Eye (tissue), 1 donor: ENCODE measurements around the gene MYO5B.
"Not testable (repeated sequence)": the region's sequence is repeated elsewhere in the genome, so short reads cannot be mapped to it uniquely, and the experiment has no call there.

Source experiments
- DNase-seq: peaks from one replicate; pipeline ENCODE4 v3.0.0-alpha.2; 2015

MYO5B gene

DNA sequence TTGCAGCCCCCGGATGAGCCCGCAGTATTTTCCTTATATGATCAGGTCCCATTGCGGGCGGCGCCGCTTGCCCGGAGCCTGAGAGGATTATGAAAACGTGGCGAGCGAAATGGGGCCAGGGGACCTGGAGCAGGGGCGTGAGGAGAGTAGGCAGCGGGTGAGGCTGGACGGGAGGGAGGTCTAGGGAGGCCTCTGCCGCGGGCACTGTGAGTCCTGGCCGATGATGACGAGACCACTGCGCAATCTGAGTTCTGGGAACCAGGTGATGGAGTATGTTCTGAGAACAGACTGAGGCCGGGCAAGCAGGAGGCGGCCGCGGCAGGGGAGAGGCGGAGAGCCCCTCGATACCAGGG, 380.8 kb downstream of the MYO5B start:
- peak; percentile 92 for DNase-seq

DNA sequence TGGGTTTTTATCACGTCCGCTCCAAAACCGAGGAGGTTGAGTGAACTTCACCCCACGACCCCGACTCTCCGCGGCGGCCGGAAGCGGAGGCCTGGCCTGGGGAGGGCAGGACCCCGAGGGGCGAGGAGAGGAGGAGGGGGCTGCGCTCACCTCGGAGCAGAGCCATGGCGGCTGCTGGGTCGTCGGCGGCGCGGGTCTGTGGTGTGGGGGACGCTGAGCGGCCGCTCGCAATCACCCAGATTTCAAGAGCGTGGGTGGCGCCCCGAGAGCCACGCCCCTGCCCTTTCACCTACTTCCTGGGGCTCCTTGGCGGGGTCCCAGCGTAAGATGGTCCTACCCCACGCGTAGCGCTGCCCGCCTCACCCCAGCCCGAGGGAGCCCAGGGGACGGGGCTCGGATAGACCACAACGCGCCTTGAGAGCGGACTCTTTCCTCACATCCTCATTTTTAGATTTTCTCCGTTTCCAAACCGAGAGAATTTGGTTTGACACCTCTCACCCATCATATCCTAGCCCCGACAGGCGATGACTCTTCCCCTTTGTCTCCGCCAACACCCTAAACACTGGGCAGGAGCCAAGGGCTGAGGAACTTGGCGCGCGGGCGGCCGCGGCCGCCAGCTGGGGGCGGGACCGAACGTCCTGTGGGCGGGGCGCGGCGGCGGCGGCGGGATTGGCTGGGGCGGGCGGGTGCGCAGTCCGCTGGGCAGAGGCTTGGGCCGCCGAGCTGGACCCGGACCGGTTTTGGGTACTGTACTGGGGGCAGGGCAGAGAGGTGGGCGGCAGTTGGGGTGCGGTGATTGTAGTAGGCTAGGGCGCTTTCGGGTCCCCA, 381.4 kb downstream of the MYO5B start, which contains the start of gene ACAA2:
Gene ACAA2, minus strand, starts transcription at position 215 of the 828 bp plus-strand sequence. Its CDS starts 49 bp downstream, at position 166.
- DNase-seq = peak; percentile 95

DNA sequence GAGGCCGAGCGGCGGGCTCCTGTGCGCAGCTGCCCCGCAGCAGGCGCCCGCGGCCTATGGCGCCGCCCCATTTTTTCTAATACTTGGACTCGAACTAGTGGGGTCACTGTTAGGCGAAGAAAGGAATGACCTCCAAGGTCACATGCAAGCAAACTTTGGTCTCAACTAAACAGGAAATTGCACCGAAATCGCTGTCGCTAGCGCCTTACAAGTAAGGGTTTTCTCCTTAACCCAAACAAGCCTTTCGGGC, 382.0 kb downstream of the MYO5B start:
- no peak for DNase-seq

DNA sequence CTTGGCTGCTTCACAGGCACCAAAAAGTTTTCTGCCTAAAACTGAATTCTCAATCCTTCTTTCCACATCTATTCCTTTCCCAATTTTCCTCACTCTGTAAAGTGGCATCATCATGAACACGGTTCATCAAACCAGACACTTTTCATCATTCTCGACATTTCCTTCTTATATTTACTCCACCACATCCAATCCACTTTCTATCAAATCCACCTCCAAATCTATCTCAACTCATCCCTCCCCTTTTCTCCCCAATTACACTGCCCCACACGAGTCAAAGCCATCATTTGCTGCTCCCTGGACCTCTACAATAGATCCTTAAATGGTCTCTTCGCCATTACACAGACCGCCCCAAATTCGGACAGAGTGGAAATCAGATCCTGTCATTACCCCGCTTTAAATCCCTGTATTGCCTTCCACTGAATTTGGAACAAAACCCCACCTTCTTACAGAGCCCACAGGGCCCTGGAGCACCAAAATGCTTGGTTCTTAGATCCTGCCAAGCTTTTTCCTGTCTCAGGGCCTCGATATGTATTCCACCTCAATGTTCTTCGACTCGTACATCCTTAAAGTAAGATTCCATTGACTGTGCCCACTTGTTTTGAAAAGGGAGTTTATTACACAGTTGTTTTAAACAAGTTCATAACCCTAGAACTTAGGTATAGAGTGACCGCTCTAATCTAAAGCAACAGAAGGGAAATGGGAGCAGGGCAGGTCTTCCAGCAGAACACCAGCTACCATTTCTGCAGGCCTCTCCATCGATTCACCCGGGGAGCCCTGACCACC, 382.5 kb downstream of the MYO5B start:
- DNase-seq = peak; percentile 86

DNA sequence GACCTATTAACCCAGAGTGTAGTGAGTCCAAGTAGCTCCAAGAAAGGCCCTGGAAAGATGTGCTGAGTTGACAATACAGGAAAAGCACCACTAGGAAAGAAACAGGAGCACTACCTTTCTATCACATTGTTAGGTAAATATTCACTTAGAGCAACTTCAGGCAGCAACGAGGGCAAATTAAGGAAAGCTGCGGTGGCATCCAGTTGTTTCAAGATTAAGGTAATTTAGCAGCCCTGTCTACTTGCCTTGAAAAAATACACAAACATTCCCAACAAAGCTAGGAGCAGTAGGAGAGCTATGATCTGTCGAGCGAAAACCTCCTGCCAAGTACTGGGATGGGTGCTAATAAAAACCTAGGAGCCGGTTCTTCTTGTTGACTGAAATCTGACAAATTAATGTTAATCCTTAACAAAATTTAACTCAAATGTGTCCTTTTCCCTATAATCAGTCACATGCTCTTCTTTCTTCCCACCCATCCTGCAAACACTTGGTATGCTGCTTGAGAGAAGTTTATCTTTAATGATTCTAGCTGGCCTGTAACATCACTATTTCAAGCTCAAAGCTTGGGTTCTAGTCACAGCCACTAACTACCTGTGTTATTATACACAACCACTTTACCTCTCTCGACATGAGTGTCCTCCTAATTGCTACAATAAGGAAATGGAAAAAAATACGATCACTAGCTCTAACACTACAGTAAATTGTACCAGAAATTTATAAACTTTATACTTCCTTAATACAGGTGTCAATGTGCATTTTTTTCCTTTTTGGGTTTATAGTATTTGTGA, 383.6 kb downstream of the MYO5B start:
- peak; percentile 38 for DNase-seq

DNA sequence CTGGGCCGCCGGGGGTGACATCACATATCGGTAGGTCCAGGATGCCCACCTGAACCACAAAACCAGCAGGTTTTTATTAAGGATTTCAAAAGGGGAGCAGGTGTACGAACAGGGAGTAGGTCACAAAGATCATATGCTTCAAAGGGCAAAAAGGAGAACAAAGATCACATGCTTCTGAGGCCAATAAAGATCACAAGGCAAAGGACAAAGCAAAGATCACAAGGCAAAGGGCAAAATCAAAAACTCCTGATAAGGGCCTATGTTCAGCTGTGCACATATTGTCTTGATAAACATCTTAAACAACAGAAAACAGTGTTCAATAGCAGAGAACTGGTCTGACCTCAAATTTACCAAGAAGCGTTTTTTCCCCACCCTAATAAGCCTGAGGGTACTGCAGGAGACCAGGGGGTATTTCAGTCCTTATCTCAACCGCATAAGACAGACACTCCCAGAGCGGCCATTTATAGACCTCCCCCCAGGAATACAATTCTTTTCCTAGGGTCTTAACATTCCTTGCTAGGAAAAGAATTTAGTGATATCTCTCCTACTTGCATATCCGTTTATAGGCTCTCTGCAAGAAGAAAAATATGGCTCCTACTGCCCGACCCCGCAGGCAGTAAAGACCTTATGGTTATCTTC, 386.3 kb downstream of the MYO5B start:
- DNase-seq = not testable (repeated sequence)

DNA sequence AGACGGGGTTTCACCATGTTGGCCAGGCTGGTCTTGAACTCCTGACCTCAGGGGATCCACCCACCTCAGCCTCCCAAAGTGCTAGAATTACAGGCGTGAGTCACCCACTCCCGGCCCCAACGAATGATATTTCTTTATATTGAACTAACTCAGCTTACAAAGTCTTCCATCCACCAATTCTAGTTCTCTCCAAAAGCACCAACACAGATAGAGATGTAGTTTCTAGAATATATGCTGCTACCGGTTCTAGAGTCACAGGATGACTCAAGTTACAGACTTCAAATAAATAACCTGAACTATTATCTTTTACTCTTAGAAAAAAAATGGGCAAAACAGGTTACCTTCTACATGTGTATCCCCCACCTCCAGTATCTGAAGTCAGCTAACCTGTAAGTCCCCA, 390.9 kb downstream of the MYO5B start:
- DNase-seq = no peak

DNA sequence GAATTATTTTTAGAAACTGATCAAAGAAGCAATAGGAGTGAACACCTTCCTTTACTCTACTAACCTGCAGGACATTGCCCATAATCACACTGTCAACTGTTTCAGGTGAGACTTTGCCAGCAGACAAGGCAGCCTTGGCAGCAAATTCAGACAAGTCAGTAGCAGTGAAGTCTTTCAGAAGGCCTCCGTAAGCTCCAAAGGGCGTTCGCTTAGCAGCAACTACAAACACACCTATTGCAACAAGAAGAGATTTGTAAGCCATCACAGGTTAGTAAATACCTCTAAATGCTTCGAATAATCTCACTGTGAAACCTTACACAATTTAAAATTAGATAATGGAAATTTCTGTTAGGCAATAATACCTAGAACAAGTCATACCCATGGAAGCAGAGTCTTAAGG, 392.3 kb downstream of the MYO5B start:
- DNase-seq = no peak

DNA sequence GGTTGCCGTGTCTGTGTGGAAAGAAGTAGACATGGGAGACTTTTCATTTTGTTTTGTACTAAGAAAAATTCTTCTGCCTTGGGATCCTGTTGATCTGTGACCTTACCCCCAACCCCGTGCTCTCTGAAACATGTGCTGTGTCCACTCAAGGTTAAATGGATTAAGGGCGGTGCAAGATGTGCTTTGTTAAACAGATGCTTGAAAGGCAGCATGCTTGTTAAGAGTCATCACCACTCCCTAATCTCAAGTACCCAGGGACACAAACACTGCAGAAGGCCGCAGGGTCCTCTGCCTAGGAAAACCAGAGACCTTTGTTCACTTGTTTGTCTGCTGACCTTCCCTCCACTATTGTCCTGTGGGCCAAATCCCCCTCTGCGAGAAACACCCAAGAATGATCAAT, 394.5 kb downstream of the MYO5B start:
- not testable (repeated sequence) for DNase-seq

DNA sequence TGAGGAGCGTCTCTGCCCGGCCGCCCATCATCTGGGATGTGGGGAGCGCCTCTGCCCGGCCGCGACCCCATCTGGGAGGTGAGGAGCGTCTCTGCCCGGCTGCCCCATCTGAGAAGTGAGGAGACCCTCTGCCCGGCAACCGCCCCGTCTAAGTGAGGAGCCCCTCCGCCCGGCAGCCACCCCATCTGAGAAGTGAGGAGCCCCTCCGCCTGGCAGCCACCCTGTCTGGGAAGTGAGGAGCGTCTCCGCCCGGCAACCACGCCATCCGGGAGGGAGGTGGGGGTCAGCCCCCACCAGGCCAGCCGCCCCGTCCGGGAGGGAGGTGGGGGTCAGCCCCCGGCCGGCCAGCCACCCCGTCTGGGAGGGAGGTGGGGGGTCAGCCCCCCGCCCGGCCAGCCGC, 395.1 kb downstream of the MYO5B start:
- DNase-seq = not testable (repeated sequence)

DNA sequence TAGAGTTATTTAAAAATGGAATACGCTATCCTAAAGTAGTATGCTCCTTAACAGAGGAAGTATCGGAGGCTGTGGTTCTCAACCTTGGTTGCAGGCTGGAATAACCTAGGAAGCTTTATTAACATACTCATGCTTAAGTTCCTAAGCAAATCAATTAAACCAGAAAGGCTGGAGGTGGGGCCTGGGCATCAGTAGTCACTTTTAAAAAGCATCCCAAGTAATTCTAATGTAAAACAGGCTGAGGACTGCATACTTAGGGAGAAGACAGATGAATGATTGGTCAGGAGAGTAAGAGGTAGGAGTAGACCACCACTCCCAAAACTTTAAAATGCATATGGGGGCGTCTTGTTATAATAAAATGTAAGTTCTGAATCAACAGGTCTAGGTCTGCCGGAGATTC, 396.9 kb downstream of the MYO5B start:
- DNase-seq = no peak

DNA sequence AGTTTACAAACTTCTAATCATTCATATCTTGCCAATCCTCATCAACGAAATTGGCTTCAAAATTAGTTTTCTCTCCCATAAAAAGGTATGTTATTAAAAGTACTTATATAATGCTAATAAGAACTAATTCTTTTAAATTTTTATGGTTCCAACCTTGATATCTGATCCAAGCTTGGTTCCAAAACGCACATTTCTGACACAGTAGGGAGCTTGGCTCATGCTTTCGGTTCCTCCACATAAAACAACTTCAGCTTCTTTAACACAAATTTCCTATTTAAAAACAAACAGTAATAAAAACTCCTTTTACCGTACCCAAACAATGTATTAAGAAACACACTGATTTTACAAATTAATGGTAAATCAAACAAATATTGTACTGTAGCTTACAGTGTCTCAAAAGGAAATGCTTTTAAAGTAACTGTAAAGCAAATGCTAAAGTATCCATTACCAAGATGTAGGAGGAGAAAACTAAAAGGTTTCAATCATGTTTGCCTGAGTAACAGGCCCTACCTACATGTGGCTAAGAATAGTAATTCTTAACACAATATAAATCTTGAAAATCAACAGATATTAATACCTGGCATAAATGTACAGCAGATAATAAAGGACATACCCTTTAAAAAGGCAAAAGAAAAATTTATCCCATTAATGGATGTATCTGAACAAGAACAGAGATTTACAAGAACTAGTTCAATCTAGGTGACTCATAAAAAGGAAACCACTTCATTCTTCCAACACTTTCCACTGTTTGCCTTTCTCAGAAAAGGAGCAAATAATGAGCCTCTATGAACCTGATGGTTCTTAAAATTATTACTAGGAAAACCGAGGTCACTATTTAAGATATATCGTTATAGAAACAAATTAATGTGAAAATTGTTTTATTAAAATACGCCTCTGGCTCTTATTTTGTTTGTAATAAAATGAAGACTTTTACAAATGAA, 399.1 kb downstream of the MYO5B start:
- DNase-seq = no peak

DNA sequence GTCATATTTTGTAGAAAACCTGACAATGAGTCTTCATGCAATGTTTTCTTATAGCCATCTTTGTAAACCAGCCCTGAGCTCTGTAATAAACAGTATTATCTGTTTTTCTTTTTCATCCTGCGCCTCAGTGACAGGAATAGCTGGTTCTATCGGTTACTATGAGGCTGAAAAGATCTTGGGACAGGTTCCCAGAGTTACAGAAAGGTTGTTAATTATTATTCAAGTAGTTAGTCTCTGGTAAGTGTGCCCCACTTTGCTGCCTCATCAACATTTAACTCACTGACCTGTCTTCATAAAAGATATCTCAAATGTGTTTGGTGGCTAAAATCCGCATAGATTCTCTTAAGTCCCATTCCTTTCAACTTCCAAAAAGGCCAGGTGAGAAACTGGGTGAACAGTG, 400.2 kb downstream of the MYO5B start:
- DNase-seq = no peak

DNA sequence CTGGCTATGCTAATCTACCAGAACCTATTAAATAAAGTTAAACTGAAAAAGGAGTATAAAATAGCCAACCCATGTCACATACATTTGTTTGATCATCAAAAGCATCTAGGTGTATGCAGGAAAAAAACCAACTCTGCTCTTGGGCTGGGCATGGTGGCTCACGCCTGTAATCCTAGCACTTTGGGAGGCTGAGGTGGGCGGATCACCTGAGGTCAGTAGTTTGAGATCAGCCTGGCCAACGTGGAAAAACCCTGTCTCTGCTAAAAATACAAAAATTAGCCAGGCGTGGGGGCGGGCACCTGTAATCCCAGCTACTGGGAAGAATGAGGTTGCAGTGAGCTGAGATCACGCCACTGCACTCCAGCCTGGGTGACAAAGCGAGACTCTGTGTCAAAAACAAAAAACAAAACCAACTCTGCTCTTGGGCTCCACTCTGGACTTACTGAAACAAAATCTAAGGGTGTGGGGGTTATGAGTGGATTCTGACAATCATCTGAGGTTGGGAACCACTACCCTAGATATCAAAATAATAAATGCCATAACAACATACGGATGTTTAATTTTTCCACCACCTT, 405.3 kb downstream of the MYO5B start:
- not testable (repeated sequence) for DNase-seq

DNA sequence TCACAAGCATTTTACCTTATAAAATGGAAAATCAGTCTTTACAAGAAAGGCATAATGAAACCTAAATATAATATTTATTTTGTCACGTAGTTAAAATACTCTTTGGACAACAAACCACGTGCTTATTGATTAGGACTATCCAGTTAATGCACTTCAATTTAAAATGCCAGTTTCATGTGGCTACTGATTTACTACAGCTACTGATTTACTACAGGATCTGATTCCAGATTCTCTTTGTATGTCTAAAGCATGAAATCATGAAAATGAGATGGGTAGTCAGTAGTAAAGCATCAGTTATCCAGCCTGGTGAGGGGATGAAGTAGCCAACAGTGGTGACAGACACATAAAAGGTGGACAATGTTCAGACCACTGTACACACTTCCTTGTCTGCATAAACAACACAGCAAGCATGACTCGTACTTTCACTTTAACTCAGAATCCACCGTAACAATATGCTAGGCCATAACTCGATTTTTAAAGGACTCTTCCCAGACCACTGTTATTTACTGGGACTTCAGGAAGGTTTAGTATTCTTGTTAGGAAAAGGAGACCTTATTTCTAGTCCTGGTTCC, 406.5 kb downstream of the MYO5B start:
- DNase-seq = no peak

DNA sequence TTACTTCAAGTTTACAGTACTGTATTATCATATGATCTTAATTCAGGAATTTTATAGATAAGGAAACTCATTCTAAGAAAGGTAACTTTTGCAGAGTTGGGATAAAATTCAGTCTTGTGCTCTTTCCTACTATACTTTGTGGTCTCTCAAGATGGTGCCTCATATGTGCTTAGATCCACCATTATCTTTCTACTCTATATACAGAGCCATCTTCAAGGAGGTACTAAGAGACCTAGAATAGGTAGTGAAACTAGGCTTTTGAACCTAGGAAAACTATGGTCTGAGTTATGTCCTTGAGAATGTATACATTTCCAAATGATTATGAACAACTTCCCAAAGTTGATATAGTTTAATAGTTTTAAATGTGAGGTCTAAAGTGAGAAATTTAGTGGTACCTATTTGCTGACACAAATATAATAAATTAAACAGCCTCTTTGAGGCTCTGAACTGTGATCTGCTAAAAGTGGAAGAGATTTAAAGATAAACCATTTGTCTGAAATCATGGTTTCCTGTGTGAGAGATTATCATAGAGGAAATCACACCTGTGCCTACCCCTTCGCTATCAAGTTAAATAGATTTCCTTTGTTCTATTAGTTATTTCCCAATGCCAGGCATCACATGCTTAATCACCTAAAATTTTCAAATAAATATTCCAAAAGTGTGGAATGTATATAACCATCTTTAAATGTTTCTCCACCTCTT, 408.8 kb downstream of the MYO5B start:
- DNase-seq = no peak

DNA sequence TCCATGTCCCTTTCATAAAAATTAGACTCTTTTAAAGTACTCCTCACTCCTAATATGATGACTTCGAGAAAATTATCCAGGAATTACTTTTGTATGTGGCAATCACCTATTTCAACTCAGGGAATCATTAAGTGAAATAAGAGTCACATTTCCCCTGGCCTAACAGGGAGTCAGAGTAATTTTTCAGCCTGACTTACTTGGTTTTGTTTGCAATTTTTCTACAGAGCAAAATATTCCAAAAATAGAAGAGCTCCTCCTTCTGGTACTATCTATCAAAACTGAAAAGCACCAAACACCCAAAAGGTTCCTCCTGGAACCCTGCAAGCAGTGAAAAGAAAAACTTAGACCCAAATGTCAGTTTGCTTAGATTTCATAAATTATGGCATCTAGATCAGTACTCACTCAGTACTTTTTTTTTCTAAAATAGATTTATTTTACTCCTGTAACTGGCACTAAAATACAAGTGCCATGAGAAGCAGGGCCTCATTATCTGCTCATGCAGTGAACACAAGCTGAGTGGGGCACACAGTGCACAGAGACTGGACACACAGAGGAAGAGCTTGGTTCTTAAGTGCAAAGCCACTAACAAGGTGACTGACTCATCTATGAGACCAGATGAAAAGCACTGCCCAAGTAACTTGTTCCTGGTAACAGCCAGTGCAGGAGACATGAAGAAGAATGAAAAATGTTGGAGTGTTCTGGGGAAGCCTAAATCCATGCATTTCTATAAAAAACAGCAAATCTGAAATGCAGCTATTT, 410.3 kb downstream of the MYO5B start:
- peak; percentile 25 for DNase-seq

DNA sequence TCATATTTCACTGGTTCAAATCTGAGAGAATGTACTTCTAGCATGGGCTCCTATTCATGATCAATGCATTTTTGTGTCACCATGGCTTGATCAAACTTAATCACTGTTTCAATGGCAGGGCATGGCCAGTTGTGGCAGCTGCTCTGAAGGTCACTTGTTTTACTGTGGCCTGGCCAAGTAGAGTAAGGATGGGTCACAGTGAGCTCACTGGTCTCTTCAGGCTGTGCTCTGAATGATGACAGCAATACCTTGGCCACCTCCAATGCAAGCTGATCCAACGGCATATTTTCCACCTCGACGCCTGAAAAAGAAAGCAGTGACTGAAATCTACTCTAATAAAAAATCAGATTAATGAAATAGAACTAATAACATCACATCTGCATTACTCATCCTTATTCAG, 411.3 kb downstream of the MYO5B start:
- not testable (repeated sequence) for DNase-seq

DNA sequence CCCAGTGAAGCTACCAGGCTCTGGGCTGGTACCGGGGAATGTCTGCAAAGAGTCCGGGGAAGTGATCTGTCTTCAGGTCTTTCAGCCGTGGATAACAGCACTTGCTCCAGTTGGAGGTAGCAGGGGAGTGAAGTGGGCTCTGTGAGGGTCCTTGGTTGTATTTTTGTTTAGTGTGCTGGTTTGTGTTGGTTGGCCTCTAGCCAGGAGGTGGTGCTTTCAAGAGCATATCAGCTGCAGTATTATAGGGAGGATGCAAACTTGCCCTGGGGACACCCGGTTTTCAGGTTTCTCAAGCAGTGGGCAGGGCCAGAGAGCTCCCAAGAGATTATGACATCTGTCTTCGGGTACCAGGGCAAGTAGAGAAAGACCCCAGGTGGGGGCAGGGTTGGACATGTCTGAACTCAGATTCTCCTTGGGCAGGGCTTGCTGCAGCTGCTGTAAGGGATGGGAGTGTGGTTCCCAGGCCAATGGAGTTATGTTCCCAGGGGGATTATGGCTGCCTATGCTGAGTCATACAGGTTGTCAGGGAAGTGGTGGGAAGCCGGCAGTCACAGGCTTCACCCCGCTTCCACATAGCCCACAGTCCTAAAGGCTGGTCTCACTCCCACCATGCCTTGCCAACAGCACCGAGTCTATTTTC, 416.0 kb downstream of the MYO5B start:
- DNase-seq = no peak
